ENCODE results near the gene KLHL34.

The KLHL34 gene

DNA sequence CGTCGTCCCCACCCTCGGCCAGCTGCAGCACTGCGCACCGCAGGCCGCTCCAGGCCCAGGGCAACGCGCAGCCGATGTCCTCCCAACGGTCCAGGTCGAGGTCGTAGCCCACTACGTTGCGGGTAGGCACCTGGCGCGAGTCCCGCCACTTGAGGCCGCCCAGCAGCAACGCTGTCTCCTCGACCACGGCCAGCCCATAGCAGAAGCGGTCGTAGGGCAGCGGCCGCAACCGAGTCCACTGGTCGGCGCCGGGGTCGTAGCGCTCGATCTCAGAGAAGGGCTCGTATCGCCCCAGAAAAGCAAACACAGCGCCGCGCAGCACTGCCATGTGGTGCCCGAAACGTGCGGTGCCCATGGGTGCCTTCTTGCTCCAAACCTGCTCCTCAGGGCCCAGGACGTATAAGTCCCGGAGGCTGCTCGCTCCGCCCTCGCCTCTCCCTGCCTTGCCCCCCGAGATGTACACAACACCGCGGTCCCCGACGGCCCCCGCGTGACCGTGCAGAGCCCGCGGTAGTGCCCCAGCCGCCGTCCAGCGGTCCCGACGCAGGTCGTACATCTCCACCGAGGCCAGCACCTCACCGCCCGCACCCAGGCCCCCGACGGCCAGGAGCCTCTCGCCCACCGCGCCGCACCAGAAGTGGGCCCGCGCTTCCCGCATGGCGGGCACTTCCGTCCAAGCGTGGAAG lies 2.1 kb downstream of the KLHL34 start:
- DNase-seq, result no peak

DNA sequence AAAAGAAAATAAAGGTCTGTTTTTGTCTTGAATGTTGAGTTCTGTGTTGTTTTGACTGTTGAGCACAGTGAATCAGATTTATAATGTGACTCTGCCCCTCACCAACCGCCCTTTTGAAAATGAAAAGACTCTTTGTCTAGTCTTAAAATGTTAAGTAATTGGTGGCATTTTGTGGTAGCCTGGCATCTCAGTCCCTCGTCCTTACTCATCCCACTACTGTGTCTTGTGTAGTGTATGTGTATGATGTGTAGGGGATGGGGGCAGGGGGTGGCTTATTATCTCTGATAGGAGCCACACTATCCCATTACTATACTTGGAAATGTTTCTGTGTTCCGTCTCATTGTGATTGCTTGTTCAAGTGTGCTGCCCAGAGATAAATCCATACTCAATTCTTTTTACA lies 12.2 kb downstream of the KLHL34 start:
- DNase-seq, result no peak

DNA sequence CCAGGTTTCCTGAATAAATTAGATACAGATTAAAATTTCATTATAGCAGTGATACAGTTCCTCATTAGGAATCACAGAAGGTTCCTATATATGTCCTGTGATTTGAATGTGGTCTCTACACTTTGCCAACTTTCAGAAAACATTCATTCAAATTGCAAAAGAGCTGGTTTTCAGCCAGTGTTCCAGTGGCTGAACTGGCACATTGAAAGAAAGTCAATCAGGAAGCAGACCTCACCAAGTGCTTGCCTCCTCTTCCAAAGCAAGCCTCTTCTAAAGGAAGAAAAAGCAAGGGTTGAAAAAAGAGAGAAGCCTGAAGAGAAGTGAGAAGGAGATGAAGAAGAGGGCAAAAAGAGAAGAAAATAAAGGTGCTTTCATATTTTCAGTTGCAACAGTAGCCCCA lies 12.7 kb downstream of the KLHL34 start:
- DNase-seq, result no peak

DNA sequence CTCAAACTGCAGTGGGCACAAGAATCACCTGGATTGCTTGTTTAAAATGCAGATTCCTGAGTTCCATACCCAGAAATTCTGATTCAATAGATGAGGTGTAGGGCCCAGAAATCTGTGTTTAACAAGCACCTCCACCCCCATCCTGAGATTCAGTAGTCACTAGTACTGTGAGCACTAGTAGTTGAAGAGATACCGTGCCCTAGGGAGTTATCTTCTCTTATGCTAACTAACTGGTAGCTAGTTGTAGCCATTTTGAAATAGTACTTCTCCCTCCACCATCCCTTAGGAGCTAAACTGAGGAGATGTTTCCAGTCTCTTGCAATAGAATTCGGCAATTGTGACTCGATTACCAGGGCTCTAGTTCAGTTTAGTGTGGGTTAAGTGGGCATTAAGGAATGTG lies 18.4 kb downstream of the KLHL34 start:
- DNase-seq, result no peak

DNA sequence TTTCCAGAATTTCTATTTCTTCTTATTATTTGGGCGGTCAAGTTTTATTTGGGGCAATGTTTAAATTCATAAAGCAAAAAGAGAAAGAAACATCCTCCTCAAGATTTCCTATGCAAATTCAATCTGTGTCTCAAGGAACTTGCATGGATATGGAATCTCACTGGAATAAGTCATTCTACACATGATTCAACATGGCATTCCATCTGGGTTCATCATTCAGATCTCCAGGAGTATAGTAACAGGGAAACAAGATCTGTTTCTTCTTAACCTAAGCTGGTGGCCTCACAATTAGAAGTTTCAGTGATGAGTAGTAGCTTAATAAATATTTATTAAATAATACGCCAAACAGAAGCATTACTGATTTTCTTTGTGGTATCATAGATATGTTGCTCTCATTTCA lies 19.8 kb downstream of the KLHL34 start:
- no peak for DNase-seq

DNA sequence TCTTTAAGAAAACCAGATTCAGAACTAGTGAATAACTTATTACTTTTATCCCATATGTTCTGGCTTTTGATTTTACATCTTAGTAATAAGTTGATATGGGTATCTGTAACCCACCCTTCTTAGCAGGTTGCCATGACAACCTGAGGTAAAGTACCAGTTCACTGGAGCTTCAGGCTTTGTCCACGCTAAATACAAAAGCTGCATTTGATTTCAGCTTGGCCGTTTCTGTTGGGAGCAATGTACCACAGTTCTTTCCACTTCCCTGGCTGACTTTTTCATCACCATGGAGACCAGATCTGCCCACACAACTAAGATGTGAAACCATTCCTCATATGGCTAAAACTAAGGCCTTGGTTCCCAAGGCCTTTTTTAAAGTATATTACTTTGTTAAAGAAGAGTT lies 26.1 kb downstream of the KLHL34 start:
- DNase-seq, result peak in 3 of 4 experiments; percentile 10 to 21 (median 21)

DNA sequence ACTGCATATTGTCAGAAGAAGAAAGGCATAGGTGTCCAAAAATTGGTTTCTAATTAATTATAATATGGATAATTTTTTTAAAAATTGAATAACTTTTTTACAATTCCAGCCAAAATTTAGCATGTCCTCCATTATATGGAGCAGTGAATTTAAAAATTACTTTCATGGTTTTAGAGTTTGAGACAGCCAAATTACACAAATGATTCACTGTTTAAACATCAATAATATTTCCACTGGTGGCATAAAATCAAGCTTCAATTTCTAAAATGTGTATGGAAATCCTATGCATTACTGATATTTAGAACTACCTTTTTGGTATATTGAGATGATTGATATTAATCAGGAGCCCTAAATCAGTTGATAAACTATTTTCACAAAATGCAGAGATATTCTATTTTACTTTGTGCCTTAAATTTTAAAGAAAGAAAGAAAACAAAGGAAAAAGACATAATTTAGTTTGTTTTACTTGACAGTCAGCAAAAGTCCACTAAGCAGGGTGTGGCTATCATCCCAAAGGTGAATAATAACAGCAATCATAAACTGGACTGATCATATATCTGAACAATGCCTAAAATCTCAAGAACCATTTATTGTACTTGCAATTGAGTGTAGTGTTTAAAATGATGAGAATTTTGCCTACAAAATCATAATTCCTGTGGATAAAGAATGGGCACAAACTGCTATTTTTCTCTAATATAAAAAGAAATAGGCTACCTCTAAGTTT lies 34.2 kb downstream of the KLHL34 start:
- DNase-seq, result no peak

DNA sequence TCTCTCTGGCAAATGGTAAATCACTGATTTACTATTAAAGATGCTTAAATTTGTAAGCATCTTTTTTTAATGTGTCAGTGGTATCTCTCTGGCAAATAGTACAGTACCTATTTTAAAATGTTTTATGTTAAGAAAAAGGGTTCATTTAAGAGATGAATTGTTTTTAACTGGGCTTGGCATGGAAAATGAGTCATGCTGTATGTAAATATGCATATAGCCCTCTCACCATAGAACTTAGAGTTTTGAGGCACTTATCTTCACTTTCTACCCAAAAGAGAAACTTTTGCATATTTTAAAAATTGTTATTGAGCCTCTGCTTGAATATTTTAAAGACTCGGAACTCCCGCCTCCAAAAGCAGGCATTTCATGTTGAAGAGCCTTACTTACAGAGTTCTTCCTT lies 37.9 kb downstream of the KLHL34 start:
- DNase-seq, result no peak

DNA sequence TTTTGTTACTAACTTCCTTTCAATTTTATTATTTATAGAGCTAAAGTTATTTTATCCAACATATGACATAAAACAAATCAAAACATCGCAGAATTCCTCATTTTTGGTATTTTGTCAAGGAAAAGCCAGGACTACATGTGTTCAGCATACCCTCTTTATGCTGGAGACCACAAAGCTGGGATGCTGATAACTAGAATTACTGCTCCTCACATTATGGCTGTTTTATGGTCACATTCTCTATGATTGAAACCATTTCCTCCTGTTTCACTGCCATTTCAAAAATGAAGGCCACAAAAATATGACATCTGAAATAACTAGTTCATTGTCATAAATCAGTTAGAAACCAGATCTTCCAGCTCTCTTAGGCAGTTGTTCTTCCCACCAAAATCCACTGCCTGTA lies 41.7 kb downstream of the KLHL34 start:
- no peak for DNase-seq

DNA sequence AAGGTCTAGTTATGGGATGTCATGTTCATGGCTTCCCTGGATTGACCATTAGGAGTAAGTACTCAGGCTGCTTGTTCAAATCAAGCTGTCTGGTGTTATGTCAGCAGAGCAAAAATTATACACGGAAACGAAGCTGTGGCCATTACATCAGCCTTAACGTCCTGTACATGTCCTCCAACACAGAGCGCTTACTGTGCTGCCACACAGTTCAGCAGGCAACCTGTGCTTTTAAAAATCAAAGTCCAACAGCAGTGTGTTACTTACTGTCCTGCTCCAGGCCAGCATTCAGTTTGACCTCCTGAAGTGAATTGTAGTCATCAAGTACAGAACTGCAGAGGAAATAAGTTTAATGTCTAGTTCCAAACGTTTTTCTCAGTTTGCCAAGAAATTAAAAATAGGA lies 46.0 kb downstream of the KLHL34 start:
- no peak for DNase-seq

DNA sequence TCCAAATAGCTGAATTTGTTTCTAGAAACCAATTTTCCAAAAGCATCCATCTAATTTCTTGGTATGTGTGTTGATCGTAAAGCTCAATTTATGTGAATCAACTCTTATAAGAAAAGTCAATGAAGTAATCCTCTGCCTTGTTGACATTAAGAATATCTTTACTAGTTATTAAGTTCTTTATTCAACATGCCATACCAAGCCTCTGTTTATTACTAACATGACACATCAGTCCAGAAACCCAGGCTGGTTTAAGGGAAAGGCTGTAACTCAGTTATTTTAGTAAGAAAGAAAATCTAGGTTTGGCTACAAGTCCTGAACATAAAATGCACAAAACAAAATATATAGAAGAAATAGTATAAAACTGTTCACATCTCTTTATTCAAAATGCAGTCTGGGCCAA lies 48.0 kb downstream of the KLHL34 start:
- no peak for DNase-seq

DNA sequence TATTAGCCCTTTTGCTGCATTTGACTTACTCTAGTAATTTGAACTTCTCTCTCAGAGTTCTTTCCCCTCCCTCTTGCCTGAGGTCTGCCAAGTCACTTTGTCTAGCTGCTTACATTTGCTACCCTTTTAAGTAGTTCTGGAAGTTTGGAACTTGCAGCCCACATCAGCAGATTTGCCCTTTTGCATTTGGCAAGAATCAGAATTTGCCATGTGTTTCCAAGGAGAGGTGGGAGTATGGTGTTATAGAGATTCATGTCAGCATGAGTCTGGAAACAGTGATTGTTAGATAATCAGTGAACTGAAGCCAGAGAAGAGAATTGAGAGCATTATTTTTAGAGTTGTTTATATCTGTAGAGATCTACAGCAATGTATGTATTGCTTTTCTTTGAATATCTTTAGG lies 52.1 kb downstream of the KLHL34 start:
- peak in 1 of 4 experiments; percentile 0 for DNase-seq
